ENCODE results near the gene PASK.

GRCh38 chr2:241103176-241103595, 46.1 kb downstream of the PASK start:
- no peak for TF ChIP-seq POLR2A (IDR thresholded peaks at IDR 0.05)
- TF ChIP-seq, protein P1, sequence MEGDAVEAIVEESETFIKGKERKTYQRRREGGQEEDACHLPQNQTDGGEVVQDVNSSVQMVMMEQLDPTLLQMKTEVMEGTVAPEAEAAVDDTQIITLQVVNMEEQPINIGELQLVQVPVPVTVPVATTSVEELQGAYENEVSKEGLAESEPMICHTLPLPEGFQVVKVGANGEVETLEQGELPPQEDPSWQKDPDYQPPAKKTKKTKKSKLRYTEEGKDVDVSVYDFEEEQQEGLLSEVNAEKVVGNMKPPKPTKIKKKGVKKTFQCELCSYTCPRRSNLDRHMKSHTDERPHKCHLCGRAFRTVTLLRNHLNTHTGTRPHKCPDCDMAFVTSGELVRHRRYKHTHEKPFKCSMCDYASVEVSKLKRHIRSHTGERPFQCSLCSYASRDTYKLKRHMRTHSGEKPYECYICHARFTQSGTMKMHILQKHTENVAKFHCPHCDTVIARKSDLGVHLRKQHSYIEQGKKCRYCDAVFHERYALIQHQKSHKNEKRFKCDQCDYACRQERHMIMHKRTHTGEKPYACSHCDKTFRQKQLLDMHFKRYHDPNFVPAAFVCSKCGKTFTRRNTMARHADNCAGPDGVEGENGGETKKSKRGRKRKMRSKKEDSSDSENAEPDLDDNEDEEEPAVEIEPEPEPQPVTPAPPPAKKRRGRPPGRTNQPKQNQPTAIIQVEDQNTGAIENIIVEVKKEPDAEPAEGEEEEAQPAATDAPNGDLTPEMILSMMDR (IDR thresholded peaks at IDR 0.05 in 4 of 5, conservative IDR thresholded peaks at IDR 0.05 in 1 of 5) = no peak

All from gastrocnemius medialis (tissue), 4 donors.